Activated naive CD8-positive, alpha-beta T cell (primary cell): ENCODE results near the gene BCAS3.
"Not testable (repeated sequence)": the region's sequence is repeated elsewhere in the genome, so short reads cannot be mapped to it uniquely, and the experiment has no call there.

Experiments used
- H3K27ac Mint-ChIP-seq: one replicate; pipeline ENCODE4 v1.8.0; 2021; ENCODE audit warnings: mixed read lengths
- H3K27me3 Mint-ChIP-seq: one replicate; pipeline ENCODE4 v1.8.0; 2021; ENCODE audit warnings: mixed read lengths
- H3K36me3 Mint-ChIP-seq: one replicate; pipeline ENCODE4 v1.8.0; 2021; ENCODE audit warnings: mixed read lengths
- H3K4me1 Mint-ChIP-seq: one replicate; pipeline ENCODE4 v1.8.0; 2021; ENCODE audit warnings: low read depth, mixed read lengths
- H3K4me3 Mint-ChIP-seq: one replicate; pipeline ENCODE4 v1.8.0; 2021; ENCODE audit warnings: mild to moderate bottlenecking, mixed read lengths
- H3K9me3 Mint-ChIP-seq: one replicate; pipeline ENCODE4 v1.8.0; 2021; ENCODE audit warnings: low read depth, mixed read lengths

BCAS3 gene

GRCh38 chr17:60747069-60747808 lies 69.6 kb downstream of the BCAS3 start:
- no peaks in the 10 kb centered on the region for H3K27me3 Mint-ChIP-seq
- no peak overlapping the region for H3K27ac Mint-ChIP-seq
- H3K36me3 Mint-ChIP-seq: peaks cover 17% of the 10 kb centered on the region
- peaks cover 4% of the 10 kb centered on the region for H3K4me1 Mint-ChIP-seq
- peaks cover 6% of the 10 kb centered on the region for H3K9me3 Mint-ChIP-seq
- H3K4me3 Mint-ChIP-seq: no peak overlapping the region

- Mint-ChIP-seq H3K27me3 (no peaks in the 10 kb centered on the region), H3K36me3 (peaks cover 17% of the 10 kb centered on the region), H3K4me1 (peaks cover 4% of the 10 kb centered on the region), H3K27ac (no peak overlapping the region), H3K4me3 (no peak overlapping the region), H3K9me3 (peaks cover 6% of the 10 kb centered on the region)
Measured at GRCh38 chr17:60748204-60748603, 70.6 kb downstream of the BCAS3 start.

GRCh38 chr17:60749050-60749449 lies 71.4 kb downstream of the BCAS3 start:
- no peaks in the 10 kb centered on the region for H3K27me3 Mint-ChIP-seq
- H3K36me3 Mint-ChIP-seq: peaks cover 17% of the 10 kb centered on the region
- H3K9me3 Mint-ChIP-seq: peaks cover 6% of the 10 kb centered on the region
- H3K27ac Mint-ChIP-seq: no peak overlapping the region
- peaks cover 4% of the 10 kb centered on the region for H3K4me1 Mint-ChIP-seq
- H3K4me3 Mint-ChIP-seq: no peak overlapping the region

GRCh38 chr17:60749708-60750107 lies 72.1 kb downstream of the BCAS3 start:
- H3K27me3 Mint-ChIP-seq: no peaks in the 10 kb centered on the region
- H3K27ac Mint-ChIP-seq: no peak overlapping the region
- peaks cover 17% of the 10 kb centered on the region for H3K36me3 Mint-ChIP-seq
- H3K9me3 Mint-ChIP-seq: peaks cover 6% of the 10 kb centered on the region
- peaks cover 4% of the 10 kb centered on the region for H3K4me1 Mint-ChIP-seq
- no peak overlapping the region for H3K4me3 Mint-ChIP-seq

GRCh38 chr17:60750640-60751039 lies 73.0 kb downstream of the BCAS3 start:
- Mint-ChIP-seq H3K4me3 (no peak overlapping the region), H3K36me3 (peaks cover 17% of the 10 kb centered on the region), H3K9me3 (peaks cover 6% of the 10 kb centered on the region), H3K27ac (no peak overlapping the region), H3K4me1 (peaks cover 4% of the 10 kb centered on the region), H3K27me3 (no peaks in the 10 kb centered on the region)

GRCh38 chr17:60751884-60752283 lies 74.2 kb downstream of the BCAS3 start:
- Mint-ChIP-seq H3K36me3 (peaks cover 20% of the 10 kb centered on the region), H3K4me3 (no peak overlapping the region), H3K9me3 (peaks cover 6% of the 10 kb centered on the region), H3K27ac (no peak overlapping the region), H3K27me3 (no peaks in the 10 kb centered on the region), H3K4me1 (peaks cover 4% of the 10 kb centered on the region)

GRCh38 chr17:60752873-60753577 lies 75.4 kb downstream of the BCAS3 start:
- no peaks in the 10 kb centered on the region for H3K27me3 Mint-ChIP-seq
- no peak overlapping the region for H3K27ac Mint-ChIP-seq
- peaks cover 6% of the 10 kb centered on the region for H3K9me3 Mint-ChIP-seq
- peaks cover 15% of the 10 kb centered on the region for H3K36me3 Mint-ChIP-seq
- H3K4me3 Mint-ChIP-seq: no peak overlapping the region
- no peaks in the 10 kb centered on the region for H3K4me1 Mint-ChIP-seq

GRCh38 chr17:60754057-60754604 lies 76.5 kb downstream of the BCAS3 start:
- H3K36me3 Mint-ChIP-seq: peaks cover 13% of the 10 kb centered on the region
- no peaks in the 10 kb centered on the region for H3K4me1 Mint-ChIP-seq
- H3K4me3 Mint-ChIP-seq: no peak overlapping the region
- H3K27me3 Mint-ChIP-seq: no peaks in the 10 kb centered on the region
- H3K9me3 Mint-ChIP-seq: peaks cover 6% of the 10 kb centered on the region
- H3K27ac Mint-ChIP-seq: no peak overlapping the region

GRCh38 chr17:60756798-60757197 lies 79.1 kb downstream of the BCAS3 start:
- not testable (repeated sequence) for H3K27me3 Mint-ChIP-seq, H3K27ac Mint-ChIP-seq, H3K4me3 Mint-ChIP-seq, H3K9me3 Mint-ChIP-seq, H3K4me1 Mint-ChIP-seq
- H3K36me3 Mint-ChIP-seq: peaks cover 23% of the 10 kb centered on the region

- peaks cover 23% of the 10 kb centered on the region for H3K36me3 Mint-ChIP-seq
- no peaks in the 10 kb centered on the region for H3K4me1 Mint-ChIP-seq
- H3K27ac Mint-ChIP-seq: no peak overlapping the region
- H3K4me3 Mint-ChIP-seq: no peak overlapping the region
- peaks cover 6% of the 10 kb centered on the region for H3K9me3 Mint-ChIP-seq
- H3K27me3 Mint-ChIP-seq: no peaks in the 10 kb centered on the region
Measured at GRCh38 chr17:60757437-60757836, 79.8 kb downstream of the BCAS3 start.

- peaks cover 28% of the 10 kb centered on the region for H3K36me3 Mint-ChIP-seq
- no peaks in the 10 kb centered on the region for H3K27me3 Mint-ChIP-seq
- no peak overlapping the region for H3K27ac Mint-ChIP-seq
- no peaks in the 10 kb centered on the region for H3K4me1 Mint-ChIP-seq
- H3K4me3 Mint-ChIP-seq: no peak overlapping the region
- H3K9me3 Mint-ChIP-seq: peaks cover 6% of the 10 kb centered on the region
Measured at GRCh38 chr17:60759756-60760155, 82.1 kb downstream of the BCAS3 start.

GRCh38 chr17:60761301-60761700 lies 83.7 kb downstream of the BCAS3 start:
- not testable (repeated sequence) for H3K27ac Mint-ChIP-seq, H3K9me3 Mint-ChIP-seq, H3K27me3 Mint-ChIP-seq, H3K4me3 Mint-ChIP-seq
- peaks cover 34% of the 10 kb centered on the region for H3K36me3 Mint-ChIP-seq
- peaks cover 13% of the 10 kb centered on the region for H3K4me1 Mint-ChIP-seq

- Mint-ChIP-seq H3K9me3 (no peaks in the 10 kb centered on the region), H3K4me1 (peaks cover 20% of the 10 kb centered on the region), H3K4me3 (no peak overlapping the region), H3K27me3 (no peaks in the 10 kb centered on the region), H3K27ac (no peak overlapping the region), H3K36me3 (peaks cover 23% of the 10 kb centered on the region)
Measured at GRCh38 chr17:60766778-60767190, 89.1 kb downstream of the BCAS3 start.

- H3K4me1 Mint-ChIP-seq: peaks cover 20% of the 10 kb centered on the region
- no peak overlapping the region for H3K27ac Mint-ChIP-seq
- H3K27me3 Mint-ChIP-seq: no peaks in the 10 kb centered on the region
- H3K4me3 Mint-ChIP-seq: no peak overlapping the region
- H3K9me3 Mint-ChIP-seq: no peaks in the 10 kb centered on the region
- H3K36me3 Mint-ChIP-seq: peaks cover 17% of the 10 kb centered on the region
Measured at GRCh38 chr17:60767744-60768308, 90.2 kb downstream of the BCAS3 start.

GRCh38 chr17:60769327-60769726 lies 91.7 kb downstream of the BCAS3 start:
- H3K4me3 Mint-ChIP-seq: no peak overlapping the region
- peaks cover 17% of the 10 kb centered on the region for H3K36me3 Mint-ChIP-seq
- no peaks in the 10 kb centered on the region for H3K27me3 Mint-ChIP-seq
- H3K4me1 Mint-ChIP-seq: peaks cover 20% of the 10 kb centered on the region
- H3K27ac Mint-ChIP-seq: no peak overlapping the region
- no peaks in the 10 kb centered on the region for H3K9me3 Mint-ChIP-seq
